Lower leg skin (tissue), 4 donors: ENCODE measurements around the gene BUD13. TPM values are rescaled to one million over a fixed set of nuclear protein-coding genes. Genes with fewer than 3 reads are reported as not detected.

Experiments
- DNase-seq, 2 donors: peaks; one replicate each; pipeline ENCODE4 v3.0.0-alpha.2; 2019; ENCODE audit warnings: low spot score in 2 of 2
- H3K4me3 ChIP-seq: fragments of 200-600 bp; sonication (generic); 2 replicates; pipeline ENCODE4 v1.5.1; 2017; ENCODE audit warnings: mild to moderate bottlenecking, low read depth; ENCODE audit not compliant: poor library complexity, severe bottlenecking
- POLR2A ChIP-seq, 2 donors: fragments of 450-650 bp; IDR thresholded peaks; one replicate each; pipeline ENCODE4 v1.6.1; 2016 to 2017; ENCODE audit warnings: antibody characterized with exemption in 2 of 2, mild to moderate bottlenecking in 1 of 2, moderate library complexity in 1 of 2
- WGBS, 2 donors: methylation state at CpG; one replicate each; pipeline ENCODE4 v1.1.5; 2018; 5-methylcytosine and 5-hydroxymethylcytosine counted together
- intact Hi-C: fragments of 100-400 bp; cut with DNase I; formaldehyde crosslinking; loops from one replicate; pipeline ENCODE4 v1.15.0; 2023; ENCODE audit warnings: low total_unique reads
- total RNA-seq, 4 donors: library from RNA; depleted of rRNA; stranded (reverse); fragments of >200 nt; gene quantifications; one replicate each; pipeline ENCODE4 v1.1.0, GENCODE V29; 2016
- TF ChIP-seq, protein P1 (sequence below), 3 donors: fragments of 450-650 bp; IDR thresholded peaks; one replicate each; pipeline ENCODE4 v1.5.1; 2016; ENCODE audit warnings: antibody characterized with exemption in 3 of 3, mild to moderate bottlenecking in 3 of 3, moderate library complexity in 2 of 3

The BUD13 gene, protein sequence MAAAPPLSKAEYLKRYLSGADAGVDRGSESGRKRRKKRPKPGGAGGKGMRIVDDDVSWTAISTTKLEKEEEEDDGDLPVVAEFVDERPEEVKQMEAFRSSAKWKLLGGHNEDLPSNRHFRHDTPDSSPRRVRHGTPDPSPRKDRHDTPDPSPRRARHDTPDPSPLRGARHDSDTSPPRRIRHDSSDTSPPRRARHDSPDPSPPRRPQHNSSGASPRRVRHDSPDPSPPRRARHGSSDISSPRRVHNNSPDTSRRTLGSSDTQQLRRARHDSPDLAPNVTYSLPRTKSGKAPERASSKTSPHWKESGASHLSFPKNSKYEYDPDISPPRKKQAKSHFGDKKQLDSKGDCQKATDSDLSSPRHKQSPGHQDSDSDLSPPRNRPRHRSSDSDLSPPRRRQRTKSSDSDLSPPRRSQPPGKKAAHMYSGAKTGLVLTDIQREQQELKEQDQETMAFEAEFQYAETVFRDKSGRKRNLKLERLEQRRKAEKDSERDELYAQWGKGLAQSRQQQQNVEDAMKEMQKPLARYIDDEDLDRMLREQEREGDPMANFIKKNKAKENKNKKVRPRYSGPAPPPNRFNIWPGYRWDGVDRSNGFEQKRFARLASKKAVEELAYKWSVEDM
- 10 to 100 TPM; 13.8 to 17.2 (median 15.8) TPM for total RNA-seq

DNA sequence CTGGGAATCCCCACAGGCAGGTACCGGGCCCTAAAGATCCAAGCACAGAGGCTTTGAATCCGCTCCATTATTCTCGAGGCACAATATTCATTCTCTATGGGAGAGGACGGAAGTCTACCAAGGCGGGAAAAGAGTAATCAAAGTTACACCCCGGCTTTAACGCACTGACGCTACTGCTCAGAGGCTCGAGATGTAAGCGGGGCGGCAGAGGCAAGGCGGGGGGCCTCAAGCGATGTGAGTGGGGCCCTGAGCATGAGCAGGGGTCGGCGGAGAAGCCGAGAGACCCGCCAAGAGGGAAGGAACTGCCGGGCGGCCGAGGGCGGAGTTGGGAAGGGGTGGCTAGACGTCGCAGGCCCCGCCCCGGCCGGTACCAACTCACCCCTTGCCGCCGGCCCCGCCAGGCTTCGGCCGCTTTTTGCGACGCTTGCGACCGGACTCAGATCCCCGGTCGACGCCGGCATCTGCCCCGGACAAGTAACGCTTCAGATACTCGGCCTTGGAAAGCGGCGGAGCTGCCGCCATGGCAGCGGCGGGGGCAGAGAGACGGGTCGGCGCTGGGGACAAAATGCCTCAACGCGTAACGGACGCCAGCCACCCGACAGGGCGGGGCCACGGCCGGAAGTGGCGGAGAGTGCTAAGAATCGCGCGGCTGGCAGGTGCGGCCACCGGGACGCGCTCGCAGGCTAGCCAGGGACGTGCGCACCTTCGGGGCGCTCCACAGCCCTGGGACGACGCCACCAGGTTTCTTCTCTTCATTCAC, at the start of gene BUD13:
TSS of gene BUD13 (minus strand) at position 545 of the 760 bp plus-strand sequence. CDS start at position 522, 23 bp downstream.
- DNase-seq, result peak; percentile 80 to 98
- 0 to 1% methylated on average over 29 to 39 of the region's 73 CpGs for WGBS, 2 donors

DNA sequence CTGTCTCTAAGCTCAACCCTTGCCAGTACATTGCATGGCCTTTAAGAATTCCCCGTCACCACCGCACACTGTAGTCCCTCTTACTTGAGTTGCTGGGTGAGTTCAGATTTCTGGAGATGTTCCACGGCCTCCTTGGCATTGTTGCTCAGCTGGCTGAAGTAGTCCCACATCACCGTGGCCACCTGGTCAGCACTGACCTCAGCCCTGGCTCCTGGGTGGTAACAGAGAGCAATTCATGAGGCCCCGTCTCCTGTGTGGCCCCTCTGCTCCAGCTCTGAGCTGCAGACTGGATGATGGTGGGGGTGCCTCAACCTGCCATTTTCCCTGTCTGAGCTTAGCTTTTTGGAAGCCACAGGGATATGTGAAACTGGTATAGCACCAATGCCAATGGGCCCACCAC, 49.8 kb upstream of the BUD13 start:
- WGBS, 2 donors, result 73 to 76% methylated on average over 4 to 5 of the region's 5 CpGs
- no peak overlapping the region for H3K4me3 ChIP-seq
- no peak for TF ChIP-seq POLR2A (IDR thresholded peaks at IDR 0.05)
- TF ChIP-seq, protein P1, sequence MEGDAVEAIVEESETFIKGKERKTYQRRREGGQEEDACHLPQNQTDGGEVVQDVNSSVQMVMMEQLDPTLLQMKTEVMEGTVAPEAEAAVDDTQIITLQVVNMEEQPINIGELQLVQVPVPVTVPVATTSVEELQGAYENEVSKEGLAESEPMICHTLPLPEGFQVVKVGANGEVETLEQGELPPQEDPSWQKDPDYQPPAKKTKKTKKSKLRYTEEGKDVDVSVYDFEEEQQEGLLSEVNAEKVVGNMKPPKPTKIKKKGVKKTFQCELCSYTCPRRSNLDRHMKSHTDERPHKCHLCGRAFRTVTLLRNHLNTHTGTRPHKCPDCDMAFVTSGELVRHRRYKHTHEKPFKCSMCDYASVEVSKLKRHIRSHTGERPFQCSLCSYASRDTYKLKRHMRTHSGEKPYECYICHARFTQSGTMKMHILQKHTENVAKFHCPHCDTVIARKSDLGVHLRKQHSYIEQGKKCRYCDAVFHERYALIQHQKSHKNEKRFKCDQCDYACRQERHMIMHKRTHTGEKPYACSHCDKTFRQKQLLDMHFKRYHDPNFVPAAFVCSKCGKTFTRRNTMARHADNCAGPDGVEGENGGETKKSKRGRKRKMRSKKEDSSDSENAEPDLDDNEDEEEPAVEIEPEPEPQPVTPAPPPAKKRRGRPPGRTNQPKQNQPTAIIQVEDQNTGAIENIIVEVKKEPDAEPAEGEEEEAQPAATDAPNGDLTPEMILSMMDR (IDR thresholded peaks at IDR 0.05), result no peak
- intact Hi-C loops, result no loop called here
- DNase-seq, result no peak

More for the DNA sequence above, at the start of gene BUD13:
- H3K4me3 ChIP-seq, result peak within 1 kb of the TSS; percentile 61
- intact Hi-C loops, result no loop called here
- TF ChIP-seq, protein P1 (IDR thresholded peaks at IDR 0.05), result no peak
- TF ChIP-seq POLR2A (IDR thresholded peaks at IDR 0.05), result no peak

DNA sequence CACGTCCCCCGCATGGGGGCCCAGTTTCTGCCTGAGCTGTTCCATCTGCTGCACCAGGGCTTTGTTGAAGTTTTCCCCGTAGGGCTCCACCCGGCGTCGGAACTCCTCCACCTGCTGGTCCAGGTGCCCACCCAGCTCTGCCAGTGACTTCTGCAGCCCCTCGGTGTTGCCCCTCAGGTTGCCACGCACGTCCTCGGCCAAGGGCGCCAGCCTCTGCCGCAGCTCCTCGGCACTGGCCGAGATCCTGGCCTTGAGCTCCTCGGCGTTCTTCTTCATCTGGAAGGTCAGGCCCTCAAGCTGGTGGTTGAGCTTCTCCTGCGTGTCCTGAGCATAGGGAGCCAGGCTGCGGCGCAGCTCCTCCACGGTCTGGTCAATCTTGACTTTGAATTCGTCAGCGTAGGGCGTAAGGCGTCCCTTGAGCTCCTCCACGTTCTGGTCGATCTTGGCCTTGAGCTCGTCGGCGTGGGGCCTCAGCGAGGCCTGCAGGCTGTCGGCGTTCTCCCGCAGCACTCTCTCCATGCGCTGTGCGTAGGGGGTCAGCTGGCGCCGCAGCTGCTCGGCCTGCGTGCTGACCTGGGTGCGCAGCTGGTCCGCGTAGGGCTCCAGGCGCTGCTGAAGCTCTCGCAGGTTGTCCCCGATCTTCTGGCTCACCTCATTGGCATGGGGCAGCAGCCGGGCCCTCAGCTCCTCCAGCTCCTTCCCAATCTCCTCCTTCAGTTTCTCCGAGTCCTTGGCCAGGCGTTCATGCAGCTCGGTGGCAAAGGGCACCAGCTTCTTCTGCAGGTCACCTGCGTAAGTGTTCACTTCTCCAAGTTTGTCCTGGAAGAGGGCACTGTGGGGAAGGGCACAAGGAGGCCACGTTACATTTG, 48.5 kb upstream of the BUD13 start:
- DNase-seq, result no peak
- no peak overlapping the region for H3K4me3 ChIP-seq
- WGBS, 2 donors, result 94 to 95% methylated on average over 48 to 51 of the region's 51 CpGs
- intact Hi-C loops, result no loop called here
- TF ChIP-seq, protein P1 (IDR thresholded peaks at IDR 0.05), result no peak
- no peak for TF ChIP-seq POLR2A (IDR thresholded peaks at IDR 0.05)

DNA sequence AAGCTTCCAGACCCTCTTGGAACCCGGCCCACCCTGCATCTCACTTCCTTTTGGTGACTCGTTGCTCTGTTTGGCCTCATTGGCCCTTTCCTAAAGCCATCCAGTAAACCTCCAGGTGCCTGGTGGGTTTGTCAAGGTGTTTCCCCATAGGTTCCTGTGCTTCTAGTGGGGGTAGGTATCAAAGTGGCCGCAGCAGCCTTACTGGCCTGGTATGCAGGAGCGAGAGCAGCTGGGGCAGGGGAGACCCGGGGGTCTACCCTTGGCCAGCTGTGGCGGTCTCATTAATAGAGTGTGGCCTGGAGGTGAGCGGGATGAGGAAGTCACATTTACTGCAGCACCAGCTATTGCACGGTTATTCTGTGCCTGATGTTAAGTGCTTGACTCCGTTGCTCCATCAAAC, 46.3 kb upstream of the BUD13 start:
- no peak for TF ChIP-seq POLR2A (IDR thresholded peaks at IDR 0.05)
- TF ChIP-seq, protein P1 (IDR thresholded peaks at IDR 0.05), result no peak
- no peak overlapping the region for H3K4me3 ChIP-seq
- WGBS, 2 donors, result 82 to 88% methylated on average over 9 of the region's 9 CpGs
- intact Hi-C loops, result no loop called here
- DNase-seq, result no peak

DNA sequence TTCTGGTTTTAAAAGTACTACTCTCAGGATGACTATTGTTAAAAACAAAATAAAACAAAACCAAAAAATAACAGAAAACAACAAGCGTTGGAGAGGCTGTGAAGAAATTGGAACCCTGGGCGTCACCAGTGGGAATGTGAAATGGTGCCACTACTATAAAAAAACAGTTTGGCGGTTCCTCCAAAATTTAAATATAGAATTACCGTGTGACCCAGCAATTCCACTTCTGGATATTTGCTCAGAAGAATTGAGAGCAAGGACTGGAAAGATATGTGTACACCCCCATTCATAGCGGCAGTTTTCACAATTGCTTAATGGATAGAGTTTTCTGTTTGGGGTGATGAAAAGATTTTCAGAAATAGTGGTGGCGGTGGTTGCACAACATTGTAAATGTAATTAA, 41.7 kb upstream of the BUD13 start:
- DNase-seq, result no peak
- TF ChIP-seq, protein P1 (IDR thresholded peaks at IDR 0.05), result no peak
- TF ChIP-seq POLR2A (IDR thresholded peaks at IDR 0.05), result no peak
- 75 to 82% methylated on average over 6 of the region's 6 CpGs for WGBS, 2 donors
- no peak overlapping the region for H3K4me3 ChIP-seq
- intact Hi-C loops, result no loop called here
